Thoracic aorta (tissue), 2 donors: ENCODE data around the gene ADCY5. TPM values are rescaled to one million over a fixed set of nuclear protein-coding genes. Genes with fewer than 3 reads are reported as not detected.
A peak's percentile ranks its signal among the peaks of the same experiment; 100 is the strongest.

ENCODE experiments used
- ATAC-seq: fragments of 150-250 bp; one replicate; pipeline ENCODE4 v1.8.0; 2017; ENCODE audit warnings: low read depth; ENCODE audit not compliant: insufficient number of reproducible peaks, low FRiP score
- DNase-seq: peaks from one replicate; pipeline ENCODE4 v3.0.0-alpha.2; 2020; ENCODE audit warnings: low spot score
- H3K27ac ChIP-seq, 2 donors: fragments of 200-600 bp; sonication (generic); 1 replicate in 1 of 2; 2 replicates in 1 of 2; pipeline ENCODE4 v1.5.1; 2016; ENCODE audit warnings: mild to moderate bottlenecking in 2 of 2, moderate library complexity in 2 of 2
- H3K27me3 ChIP-seq: fragments of 200-600 bp; sonication (generic); replicated peaks from 2 replicates; pipeline ENCODE4 v1.6.0; 2016; ENCODE audit warnings: mild to moderate bottlenecking; ENCODE audit not compliant: insufficient read depth
- H3K36me3 ChIP-seq: fragments of 200-600 bp; sonication (generic); one replicate; pipeline ENCODE4 v1.5.1; 2016
- H3K4me1 ChIP-seq, 2 donors: fragments of 200-600 bp; sonication (generic); 1 replicate in 1 of 2; 2 replicates in 1 of 2; pipeline versions ENCODE4 v1.5.1 to v1.6.0; 2016; ENCODE audit warnings: low read depth in 2 of 2, mild to moderate bottlenecking in 1 of 2; ENCODE audit not compliant: control insufficient read depth in 1 of 2
- H3K4me3 ChIP-seq: fragments of 200-600 bp; sonication (generic); 2 replicates; pipeline ENCODE4 v1.5.1; 2016; ENCODE audit warnings: mild to moderate bottlenecking
- H3K9me3 ChIP-seq: fragments of 200-600 bp; sonication (generic); 2 replicates; pipeline ENCODE4 v1.5.1; 2016
- total RNA-seq, 2 donors: library from RNA; depleted of rRNA; stranded (reverse); fragments of >200 nt; gene quantifications; one replicate each; pipeline versions ENCODE4 v1.1.0 to v1.2.3, GENCODE V29; 2016
- TF ChIP-seq, protein P1 (sequence below): fragments of 200-600 bp; sonication (generic); IDR thresholded peaks from one replicate; pipeline ENCODE4 v1.5.1; 2019; ENCODE audit warnings: antibody characterized with exemption

The ADCY5 gene
- total RNA-seq, 2 donors from 2014 or later, result 104 to 123 TPM

- DNase-seq, result no peak
- Histone ChIP-seq H3K27me3 (no peaks in the 10 kb centered on the region), H3K4me1 (peaks cover 10 to 68% of the 10 kb centered on the region in 2 donors), H3K9me3 (no peaks in the 10 kb centered on the region), H3K36me3 (no peaks in the 10 kb centered on the region), H3K27ac (peak overlapping the region in 1 of 2 donors; percentile 59), H3K4me3 (no peak overlapping the region)
- TF ChIP-seq, protein P1, sequence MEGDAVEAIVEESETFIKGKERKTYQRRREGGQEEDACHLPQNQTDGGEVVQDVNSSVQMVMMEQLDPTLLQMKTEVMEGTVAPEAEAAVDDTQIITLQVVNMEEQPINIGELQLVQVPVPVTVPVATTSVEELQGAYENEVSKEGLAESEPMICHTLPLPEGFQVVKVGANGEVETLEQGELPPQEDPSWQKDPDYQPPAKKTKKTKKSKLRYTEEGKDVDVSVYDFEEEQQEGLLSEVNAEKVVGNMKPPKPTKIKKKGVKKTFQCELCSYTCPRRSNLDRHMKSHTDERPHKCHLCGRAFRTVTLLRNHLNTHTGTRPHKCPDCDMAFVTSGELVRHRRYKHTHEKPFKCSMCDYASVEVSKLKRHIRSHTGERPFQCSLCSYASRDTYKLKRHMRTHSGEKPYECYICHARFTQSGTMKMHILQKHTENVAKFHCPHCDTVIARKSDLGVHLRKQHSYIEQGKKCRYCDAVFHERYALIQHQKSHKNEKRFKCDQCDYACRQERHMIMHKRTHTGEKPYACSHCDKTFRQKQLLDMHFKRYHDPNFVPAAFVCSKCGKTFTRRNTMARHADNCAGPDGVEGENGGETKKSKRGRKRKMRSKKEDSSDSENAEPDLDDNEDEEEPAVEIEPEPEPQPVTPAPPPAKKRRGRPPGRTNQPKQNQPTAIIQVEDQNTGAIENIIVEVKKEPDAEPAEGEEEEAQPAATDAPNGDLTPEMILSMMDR, result no peak
- no peak for ATAC-seq
Observed at GRCh38 chr3:123336441-123336851, 112.4 kb downstream of the ADCY5 start.

GRCh38 chr3:123336001-123336400, 112.9 kb downstream of the ADCY5 start:
- no peaks in the 10 kb centered on the region for H3K36me3 ChIP-seq
- no peaks in the 10 kb centered on the region for H3K27me3 ChIP-seq
- ATAC-seq, result no peak
- peak overlapping the region; percentile 59 to 60 for H3K27ac ChIP-seq
- H3K9me3 ChIP-seq, result no peaks in the 10 kb centered on the region
- TF ChIP-seq, protein P1, result no peak
- no peak overlapping the region for H3K4me3 ChIP-seq
- no peak for DNase-seq
- H3K4me1 ChIP-seq, result peaks cover 15 to 72% of the 10 kb centered on the region in 2 donors

GRCh38 chr3:123335007-123335670, 113.8 kb downstream of the ADCY5 start:
- H3K4me1 ChIP-seq, result peaks cover 19 to 76% of the 10 kb centered on the region in 2 donors
- TF ChIP-seq, protein P1, result no peak
- H3K27ac ChIP-seq, result peak overlapping the region; percentile 59 to 60
- no peak for ATAC-seq
- H3K4me3 ChIP-seq, result no peak overlapping the region
- no peaks in the 10 kb centered on the region for H3K27me3 ChIP-seq
- H3K9me3 ChIP-seq, result no peaks in the 10 kb centered on the region
- no peaks in the 10 kb centered on the region for H3K36me3 ChIP-seq
- DNase-seq, result no peak

- TF ChIP-seq, protein P1, result no peak
- Histone ChIP-seq H3K4me1 (peaks cover 23 to 83% of the 10 kb centered on the region in 2 donors), H3K36me3 (no peaks in the 10 kb centered on the region), H3K27ac (peak overlapping the region; percentile 75 to 86), H3K4me3 (no peak overlapping the region), H3K27me3 (no peaks in the 10 kb centered on the region), H3K9me3 (no peaks in the 10 kb centered on the region)
- no peak for ATAC-seq
- no peak for DNase-seq
Observed at GRCh38 chr3:123334056-123334455, 114.8 kb downstream of the ADCY5 start.

- Histone ChIP-seq H3K36me3 (no peaks in the 10 kb centered on the region), H3K4me3 (no peak overlapping the region), H3K4me1 (peaks cover 23 to 83% of the 10 kb centered on the region in 2 donors), H3K9me3 (no peaks in the 10 kb centered on the region), H3K27me3 (no peaks in the 10 kb centered on the region), H3K27ac (peak overlapping the region; percentile 75 to 86)
- TF ChIP-seq, protein P1, result no peak
- DNase-seq, result no peak
- no peak for ATAC-seq
Observed at GRCh38 chr3:123333401-123333800, 115.5 kb downstream of the ADCY5 start.
